OCI-LY3 (cell line): ENCODE data around the gene DTNBP1.

ENCODE experiments used
- H2AFZ ChIP-seq: fragments of 200-600, 300-600 bp; shearing (Covaris generic); 2 replicates; pipeline ENCODE4 v1.6.0; 2014; ENCODE audit warnings: antibody characterized with exemption, low read depth, low read length
- H3K27ac ChIP-seq: fragments of 200-600, 300-600 bp; sonication (generic); 2 replicates; pipeline ENCODE4 v1.5.1; 2014; ENCODE audit warnings: mild to moderate bottlenecking, low read length, moderate library complexity, mixed read lengths
- H3K27me3 ChIP-seq: fragments of 200-600, 300-600 bp; sonication (generic); 2 replicates; pipeline ENCODE4 v1.6.1; 2014; ENCODE audit warnings: low read depth, low read length, mixed read lengths
- H3K36me3 ChIP-seq: fragments of 200-600, 300-600 bp; sonication (generic); replicated peaks from 2 replicates; pipeline ENCODE3; 2014; ENCODE audit warnings: low read depth, low read length, mixed read lengths
- H3K4me1 ChIP-seq: fragments of 300-600, 200-600 bp; sonication (generic); 2 replicates; pipeline ENCODE4 v1.6.1; 2014; ENCODE audit warnings: low read length, mixed read lengths
- H3K4me2 ChIP-seq: fragments of 200-600, 300-600 bp; sonication (generic); 2 replicates; pipeline ENCODE4 v1.6.1; 2014; ENCODE audit warnings: low read length, mixed read lengths
- H3K4me3 ChIP-seq: fragments of 300-600, 200-600 bp; sonication (generic); 2 replicates; pipeline ENCODE4 v1.5.1; 2014; ENCODE audit warnings: antibody characterized with exemption, mild to moderate bottlenecking, low read length, moderate library complexity
- H3K79me2 ChIP-seq: fragments of 300-600, 200-600 bp; shearing (Covaris generic); 2 replicates; pipeline ENCODE4 v1.6.1; 2014; ENCODE audit warnings: mild to moderate bottlenecking, low read length, mixed read lengths
- H3K9ac ChIP-seq: fragments of 300-600, 200-600 bp; shearing (Covaris generic); 2 replicates; pipeline ENCODE4 v1.6.0; 2014; ENCODE audit warnings: mild to moderate bottlenecking, low read length, moderate library complexity
- H3K9me3 ChIP-seq: fragments of 200-600, 300-600 bp; shearing (Covaris generic); 2 replicates; pipeline ENCODE4 v1.6.1; 2014; ENCODE audit warnings: low read length, mixed read lengths; ENCODE audit not compliant: insufficient read depth
- H4K20me1 ChIP-seq: fragments of 200-600, 300-600 bp; sonication (generic); 2 replicates; pipeline ENCODE4 v1.6.1; 2016; ENCODE audit warnings: low read length, mixed read lengths; ENCODE audit not compliant: insufficient read depth
- EZH2phosphoT487 ChIP-seq: fragments of 200-600 bp; shearing (Covaris generic); IDR thresholded peaks from 2 replicates; pipeline ENCODE4 v1.6.1; 2018; ENCODE audit warnings: antibody characterized with exemption, mixed run types, low read depth
- TF ChIP-seq, protein P1 (sequence below): fragments of 200-600, 300-600 bp; sonication (generic); IDR thresholded peaks from 2 replicates; pipeline ENCODE4 v1.5.1; 2014; ENCODE audit warnings: antibody characterized with exemption, low read length, low read depth

The DTNBP1 gene

DNA sequence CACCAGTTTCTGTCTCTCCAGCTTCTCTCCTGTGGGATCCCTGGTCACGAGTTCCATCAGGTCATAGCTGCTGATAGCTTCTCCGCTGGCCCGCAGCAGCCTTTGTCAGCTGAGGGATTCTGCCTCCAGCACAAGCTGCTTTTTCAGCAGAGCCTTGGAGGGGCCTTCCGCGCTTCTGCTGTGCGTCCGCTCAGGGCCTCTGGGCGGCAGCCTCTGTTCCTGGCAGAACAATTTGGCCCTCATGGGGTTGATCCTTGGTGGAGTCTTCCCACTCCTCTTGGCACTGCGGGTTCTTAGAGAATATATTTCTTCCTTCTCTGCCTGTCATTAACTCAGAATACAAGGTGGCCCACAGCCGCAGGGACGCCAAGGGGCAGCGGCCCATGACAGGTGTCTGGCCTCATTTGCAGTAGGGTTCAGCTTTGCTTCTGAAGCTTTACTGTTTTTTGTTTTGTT, 158.8 kb downstream of the DTNBP1 start:
- no peak overlapping the region for H3K9ac ChIP-seq
- no peaks in the 10 kb centered on the region for H3K79me2 ChIP-seq
- no peaks in the 10 kb centered on the region for H3K9me3 ChIP-seq
- no peaks in the 10 kb centered on the region for H4K20me1 ChIP-seq
- TF ChIP-seq, protein P1, sequence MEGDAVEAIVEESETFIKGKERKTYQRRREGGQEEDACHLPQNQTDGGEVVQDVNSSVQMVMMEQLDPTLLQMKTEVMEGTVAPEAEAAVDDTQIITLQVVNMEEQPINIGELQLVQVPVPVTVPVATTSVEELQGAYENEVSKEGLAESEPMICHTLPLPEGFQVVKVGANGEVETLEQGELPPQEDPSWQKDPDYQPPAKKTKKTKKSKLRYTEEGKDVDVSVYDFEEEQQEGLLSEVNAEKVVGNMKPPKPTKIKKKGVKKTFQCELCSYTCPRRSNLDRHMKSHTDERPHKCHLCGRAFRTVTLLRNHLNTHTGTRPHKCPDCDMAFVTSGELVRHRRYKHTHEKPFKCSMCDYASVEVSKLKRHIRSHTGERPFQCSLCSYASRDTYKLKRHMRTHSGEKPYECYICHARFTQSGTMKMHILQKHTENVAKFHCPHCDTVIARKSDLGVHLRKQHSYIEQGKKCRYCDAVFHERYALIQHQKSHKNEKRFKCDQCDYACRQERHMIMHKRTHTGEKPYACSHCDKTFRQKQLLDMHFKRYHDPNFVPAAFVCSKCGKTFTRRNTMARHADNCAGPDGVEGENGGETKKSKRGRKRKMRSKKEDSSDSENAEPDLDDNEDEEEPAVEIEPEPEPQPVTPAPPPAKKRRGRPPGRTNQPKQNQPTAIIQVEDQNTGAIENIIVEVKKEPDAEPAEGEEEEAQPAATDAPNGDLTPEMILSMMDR: no peak
- no peak for TF ChIP-seq EZH2phosphoT487
- H3K4me3 ChIP-seq: no peak overlapping the region
- no peak overlapping the region for H3K27ac ChIP-seq
- no peak overlapping the region for H2AFZ ChIP-seq
- no peak overlapping the region for H3K4me2 ChIP-seq
- no peaks in the 10 kb centered on the region for H3K36me3 ChIP-seq
- no peaks in the 10 kb centered on the region for H3K4me1 ChIP-seq
- H3K27me3 ChIP-seq: no peaks in the 10 kb centered on the region

DNA sequence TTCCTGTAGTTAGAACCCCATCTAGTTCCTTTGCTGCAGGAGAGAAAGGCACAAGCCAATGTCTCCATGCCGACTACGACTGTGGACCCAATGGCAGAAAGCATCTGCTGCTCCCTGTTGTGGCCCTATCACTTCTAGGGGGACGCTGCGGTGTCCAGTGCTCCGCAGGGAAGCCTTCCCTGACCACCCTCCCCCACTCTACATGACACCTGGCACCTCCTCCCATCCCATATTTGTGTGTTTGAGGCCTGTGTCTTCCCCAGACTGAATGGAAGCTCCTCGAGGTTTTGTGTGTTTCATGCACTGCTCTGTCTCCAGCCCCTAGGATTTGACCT, 159.5 kb downstream of the DTNBP1 start:
- no peaks in the 10 kb centered on the region for H3K36me3 ChIP-seq
- H3K9me3 ChIP-seq: no peaks in the 10 kb centered on the region
- H3K27me3 ChIP-seq: no peaks in the 10 kb centered on the region
- H3K27ac ChIP-seq: no peak overlapping the region
- TF ChIP-seq EZH2phosphoT487: no peak
- no peaks in the 10 kb centered on the region for H3K79me2 ChIP-seq
- H3K4me2 ChIP-seq: no peak overlapping the region
- H3K9ac ChIP-seq: no peak overlapping the region
- no peaks in the 10 kb centered on the region for H4K20me1 ChIP-seq
- H2AFZ ChIP-seq: no peak overlapping the region
- H3K4me1 ChIP-seq: no peaks in the 10 kb centered on the region
- no peak overlapping the region for H3K4me3 ChIP-seq

DNA sequence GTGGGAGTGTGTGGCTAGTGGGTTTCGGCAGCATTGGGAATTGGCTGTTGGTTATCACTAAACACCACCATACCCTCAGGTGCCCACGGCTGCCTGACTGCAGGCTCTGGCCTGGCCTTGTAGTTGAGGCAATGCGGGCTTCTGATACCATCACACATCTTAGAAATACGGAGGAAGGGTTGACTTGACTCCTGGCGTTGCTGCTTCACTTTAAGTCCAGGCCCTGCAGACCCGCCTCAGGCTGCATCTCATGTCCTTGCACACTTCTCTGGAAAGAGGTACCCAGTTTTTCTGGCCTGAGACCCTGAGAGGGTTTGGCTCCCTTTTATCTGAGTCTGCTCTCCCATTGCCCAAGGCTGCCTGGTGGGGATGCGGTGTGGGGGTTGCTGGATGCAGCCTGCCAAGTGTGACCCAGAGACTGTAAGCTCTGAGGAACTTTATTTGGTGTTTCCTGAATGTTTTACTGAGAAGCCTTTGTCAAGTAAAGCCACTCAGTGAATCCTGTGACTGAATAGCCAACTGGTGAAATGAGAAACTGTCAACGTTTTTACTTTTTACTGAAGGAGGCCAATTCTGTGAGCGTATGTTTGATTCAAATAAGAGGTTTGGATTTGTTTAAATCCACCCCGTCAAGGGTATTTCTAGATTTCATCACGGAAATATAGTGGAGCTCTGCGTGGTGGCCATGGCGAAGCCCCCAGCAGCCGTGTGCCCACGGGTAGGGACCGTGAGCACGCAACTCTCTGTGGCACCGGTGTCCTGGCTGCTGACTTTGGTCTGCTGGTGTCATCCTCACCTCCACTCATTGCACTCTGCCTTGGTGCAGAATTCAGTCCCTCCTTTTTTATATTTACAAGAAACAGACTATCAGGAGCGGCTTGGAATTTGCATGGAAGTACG, 160.1 kb downstream of the DTNBP1 start:
- Histone ChIP-seq H3K4me1 (no peaks in the 10 kb centered on the region), H3K9me3 (no peaks in the 10 kb centered on the region), H3K36me3 (no peaks in the 10 kb centered on the region), H2AFZ (no peak overlapping the region), H3K27ac (no peak overlapping the region), H3K27me3 (no peaks in the 10 kb centered on the region), H3K79me2 (no peaks in the 10 kb centered on the region), H3K4me3 (no peak overlapping the region), H3K4me2 (no peak overlapping the region), H4K20me1 (0 out of 2 replicates have a peak, but pooled peaks cover 2% of the 10 kb centered on the region), H3K9ac (no peak overlapping the region)
- TF ChIP-seq, protein P1: no peak
- no peak for TF ChIP-seq EZH2phosphoT487

DNA sequence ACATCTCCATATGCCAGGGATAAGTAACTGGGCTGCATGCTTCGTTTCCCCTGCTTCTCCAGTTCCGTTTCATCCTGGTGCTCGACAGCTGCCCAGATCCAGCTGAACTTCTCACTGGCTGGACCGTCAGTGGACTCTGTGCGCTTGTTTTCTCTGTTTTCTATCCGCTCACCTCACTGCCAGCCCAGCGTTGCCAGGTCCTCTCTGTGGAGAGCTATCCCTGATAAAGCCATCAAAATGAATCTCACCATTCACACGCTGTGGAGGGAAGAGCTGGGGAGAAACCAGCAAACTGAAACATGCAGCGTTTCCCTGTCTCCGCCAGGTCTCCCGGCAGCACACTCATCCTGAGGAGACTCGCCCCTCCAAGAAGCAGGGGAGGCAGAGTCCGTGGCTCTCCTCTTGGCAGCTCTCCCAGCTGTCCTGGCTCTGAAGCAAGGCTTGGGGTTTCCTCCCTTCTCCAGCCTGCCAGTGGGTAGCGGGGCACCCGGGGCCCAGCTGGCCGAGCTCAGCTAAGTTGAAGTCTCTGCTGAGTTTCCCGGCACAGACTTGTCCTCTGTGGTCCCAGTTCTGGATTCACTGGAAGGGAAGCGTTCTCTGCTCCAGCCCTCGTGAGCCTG, 160.9 kb downstream of the DTNBP1 start:
- no peaks in the 10 kb centered on the region for H3K36me3 ChIP-seq

More for the DNA sequence above, 160.9 kb downstream of the DTNBP1 start:
- TF ChIP-seq, protein P1: no peak
- no peak for TF ChIP-seq EZH2phosphoT487
- Histone ChIP-seq H3K9me3 (no peaks in the 10 kb centered on the region), H3K4me2 (no peak overlapping the region), H3K27ac (no peak overlapping the region), H3K4me3 (no peak overlapping the region), H2AFZ (no peak overlapping the region), H3K27me3 (no peaks in the 10 kb centered on the region), H3K79me2 (no peaks in the 10 kb centered on the region), H4K20me1 (0 out of 2 replicates have a peak, but pooled peaks cover 3% of the 10 kb centered on the region), H3K4me1 (no peaks in the 10 kb centered on the region), H3K9ac (no peak overlapping the region)
